ENCODE results near the gene GALNT13. TPM values are rescaled to one million over a fixed set of nuclear protein-coding genes. Genes with fewer than 3 reads are reported as not detected.

The GALNT13 gene
- polyA plus RNA-seq, 2 of the 4 experiments (the other 2 are of a cell fraction): 12.1 to 15.6 TPM

GRCh38 chr2:153939124-153939796 is 67.5 kb downstream of the GALNT13 start:
- DNase-seq (ENCODE audit: low read depth in 1 of 2, low spot score in 1 of 2): peak in 1 of 2 experiments; percentile 20
- TF ChIP-seq HOXB5 (CRISPR knock-in tag; IDR thresholded peaks at IDR 0.05) (no peak), RCOR1 (IDR thresholded peaks at IDR 0.05; ENCODE audit: low read depth, low read length) (no peak), ZNF302 (CRISPR knock-in tag; IDR thresholded peaks at IDR 0.05) (no peak), CHD4 (IDR thresholded peaks at IDR 0.05; ENCODE audit: borderline replicate concordance) (no peak), RNF2 (IDR thresholded peaks at IDR 0.05; ENCODE audit: borderline replicate concordance, low read depth) (no peak), HMGXB4 (CRISPR knock-in tag; IDR thresholded peaks at IDR 0.05; ENCODE audit: borderline replicate concordance) (no peak), HOXA7 (CRISPR knock-in tag; IDR thresholded peaks at IDR 0.05) (no peak), TP53 (CRISPR knock-in tag; IDR thresholded peaks at IDR 0.05) (no peak), SREBF2 (IDR thresholded peaks at IDR 0.05) (no peak), POLR2A (IDR thresholded peaks at IDR 0.05; ENCODE audit: low read length) (no peak)
- H3K4me3 ChIP-seq: no peak overlapping the region
- ChIA-PET CTCF (no interaction called here), POLR2A (no interaction called here)
- peaks cover 28% of the 10 kb centered on the region for H3K4me1 ChIP-seq
- 51% methylated on average over 3 of the region's 3 CpGs for WGBS (ENCODE audit: missing lambda C conversion rate)
- H3K4me2 ChIP-seq: peak overlapping the region; percentile 30; the same call in 2 of the 3 replicates
- H3K27ac ChIP-seq: no peak overlapping the region
- no peaks in the 10 kb centered on the region for H3K9me3 ChIP-seq
- no peak; a peak in 1 of 6 replicates for ATAC-seq
- FAIRE-seq: no peak

GRCh38 chr2:153940511-153940910 is 68.8 kb downstream of the GALNT13 start:
- CTCF ChIA-PET: no interaction called here
- Histone ChIP-seq H3K27ac (no peak overlapping the region), H3K4me2 (peak overlapping the region; percentile 30; the same call in 2 of the 3 replicates), H3K9me3 (no peaks in the 10 kb centered on the region), H3K4me3 (no peak overlapping the region), H3K4me1 (peaks cover 23% of the 10 kb centered on the region)
- DNase-seq (ENCODE audit: low read depth in 1 of 2, low spot score in 1 of 2): peak in 1 of 2 experiments; percentile 7
- no peak for TF ChIP-seq CEBPB (IDR thresholded peaks at IDR 0.05)
- peak; percentile 40; the same call in 1 of the 2 replicates for TF ChIP-seq GATA3 (IDR thresholded peaks at IDR 0.05; ENCODE audit: borderline replicate concordance)
- TF ChIP-seq JUNB (IDR thresholded peaks at IDR 0.05): no peak
- no peak for TF ChIP-seq FOSL2 (IDR thresholded peaks at IDR 0.05)
- TF ChIP-seq FOSL2 (CRISPR knock-in tag; IDR thresholded peaks at IDR 0.05): 0 out of 2 replicates have a peak, but pooled peaks have one; percentile 21
- POLR2A ChIA-PET: no interaction called here
- WGBS (ENCODE audit: missing lambda C conversion rate): 27% methylated on average over 3 of the region's 3 CpGs
- ATAC-seq: peak in 1 of 2 experiments; percentile 32; a peak in 3 of 6 replicates
- FAIRE-seq: no peak

- DNase-seq (ENCODE audit: low read depth in 1 of 2, low spot score in 1 of 2) (no peak), ATAC-seq (no peak), FAIRE-seq (no peak)
- 92% methylated on average over 8 of the region's 8 CpGs for WGBS (ENCODE audit: missing lambda C conversion rate)
- Histone ChIP-seq H3K4me2 (no peak overlapping the region), H3K9me3 (no peaks in the 10 kb centered on the region), H3K27ac (no peak overlapping the region), H3K4me3 (no peak overlapping the region), H3K4me1 (peaks cover 12% of the 10 kb centered on the region; the same call in 1 of the 3 replicates)
- CTCF ChIA-PET: no interaction called here
- POLR2A ChIA-PET: no interaction called here
- TF ChIP-seq PHF8 (IDR thresholded peaks at IDR 0.05; ENCODE audit: borderline replicate concordance, low read depth): no peak
- TF ChIP-seq RNF2 (IDR thresholded peaks at IDR 0.05; ENCODE audit: borderline replicate concordance, low read depth): no peak
- TF ChIP-seq BCL3 (IDR thresholded peaks at IDR 0.05): no peak
- TF ChIP-seq FOXS1 (CRISPR knock-in tag; IDR thresholded peaks at IDR 0.05): no peak
- no peak for TF ChIP-seq CTCF (IDR thresholded peaks at IDR 0.05)
- no peak for TF ChIP-seq CBX2 (IDR thresholded peaks at IDR 0.05; ENCODE audit: borderline replicate concordance, low read depth)
- no peak for TF ChIP-seq ZC3H11A (IDR thresholded peaks at IDR 0.05)
These were observed 73.1 kb downstream of the GALNT13 start for GRCh38 chr2:153944800-153945199.
